HG03460 (cell line): ENCODE data around the gene REV1.
"Not testable (repeated sequence)": the region's sequence is repeated elsewhere in the genome, so short reads cannot be mapped to it uniquely, and the experiment has no call there.

Experiments used
- ATAC-seq: cut with Tn5 transposase; IDR thresholded peaks from one replicate; pipeline ENCODE4 v1.9.1; 2021; ENCODE audit not compliant: unreplicated experiment

Gene REV1

DNA sequence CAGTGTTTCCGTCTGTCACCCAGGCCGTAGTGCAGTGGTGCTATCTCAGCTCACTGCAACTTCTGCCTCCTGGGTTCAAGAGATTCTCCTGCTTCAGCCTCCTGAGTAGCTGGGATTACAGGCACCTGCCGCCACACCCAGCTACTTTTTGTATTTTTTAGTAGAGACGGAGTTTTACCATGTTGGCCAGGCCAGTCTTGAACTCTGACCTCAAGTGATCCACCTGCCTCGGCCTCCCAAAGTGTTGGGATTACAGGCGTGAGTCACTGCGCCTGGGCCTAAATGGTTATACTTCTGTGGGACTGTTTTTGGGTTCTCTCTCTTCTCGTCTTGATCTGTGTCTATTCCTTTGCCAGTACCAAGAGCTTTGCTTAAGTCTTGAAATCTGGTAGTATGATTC lies 135.0 kb downstream of the REV1 start:
- not testable (repeated sequence) for ATAC-seq

DNA sequence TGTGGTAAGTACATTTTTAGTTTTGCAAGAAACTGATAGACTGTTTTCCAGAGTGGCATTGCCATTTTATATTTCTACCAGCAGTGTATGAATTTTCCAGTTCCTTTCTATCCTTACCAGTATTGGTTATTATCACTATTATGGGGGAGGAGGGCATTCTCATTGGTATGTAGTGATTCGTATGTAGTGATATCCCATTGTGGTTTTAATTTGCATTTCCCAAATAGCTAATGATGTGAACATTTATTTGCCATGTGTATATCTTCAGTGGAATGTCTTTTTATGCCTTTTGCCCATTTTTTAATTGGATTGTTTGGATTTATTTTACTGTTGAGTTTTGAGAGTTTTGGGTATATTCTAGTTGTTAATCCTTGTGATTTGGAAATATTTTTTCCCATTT lies 135.7 kb downstream of the REV1 start:
- no peak for ATAC-seq
